Activated CD8-positive, alpha-beta memory T cell treated with anti-CD3 and anti-CD28 coated beads for 36 hours (primary cell): Measurements from ENCODE around the gene RAB34. TPM values are rescaled to one million over a fixed set of nuclear protein-coding genes. Genes with fewer than 3 reads are reported as not detected.

Source experiments
- CTCF ChIA-PET: fragments of 350-600 bp; sonication (Branson Sonifier 250); formaldehyde crosslinking; loops from one replicate; lab custom pipeline; 2021; ENCODE audit warnings: antibody characterized with exemption; lab: Charles Lee
- POLR2A ChIA-PET: fragments of 350-600 bp; sonication (Branson Sonifier 250); formaldehyde crosslinking; loops from one replicate; lab custom pipeline; 2021; ENCODE audit warnings: antibody characterized with exemption; lab: Charles Lee
- total RNA-seq, 2 experiments: library from RNA; stranded (reverse); gene quantifications; one replicate each; pipeline ENCODE4 v1.2.3, GENCODE V29; 2021

RAB34 gene
- total RNA-seq, 2 experiments from 2014 or later, result 8.5 to 11.7 TPM

DNA sequence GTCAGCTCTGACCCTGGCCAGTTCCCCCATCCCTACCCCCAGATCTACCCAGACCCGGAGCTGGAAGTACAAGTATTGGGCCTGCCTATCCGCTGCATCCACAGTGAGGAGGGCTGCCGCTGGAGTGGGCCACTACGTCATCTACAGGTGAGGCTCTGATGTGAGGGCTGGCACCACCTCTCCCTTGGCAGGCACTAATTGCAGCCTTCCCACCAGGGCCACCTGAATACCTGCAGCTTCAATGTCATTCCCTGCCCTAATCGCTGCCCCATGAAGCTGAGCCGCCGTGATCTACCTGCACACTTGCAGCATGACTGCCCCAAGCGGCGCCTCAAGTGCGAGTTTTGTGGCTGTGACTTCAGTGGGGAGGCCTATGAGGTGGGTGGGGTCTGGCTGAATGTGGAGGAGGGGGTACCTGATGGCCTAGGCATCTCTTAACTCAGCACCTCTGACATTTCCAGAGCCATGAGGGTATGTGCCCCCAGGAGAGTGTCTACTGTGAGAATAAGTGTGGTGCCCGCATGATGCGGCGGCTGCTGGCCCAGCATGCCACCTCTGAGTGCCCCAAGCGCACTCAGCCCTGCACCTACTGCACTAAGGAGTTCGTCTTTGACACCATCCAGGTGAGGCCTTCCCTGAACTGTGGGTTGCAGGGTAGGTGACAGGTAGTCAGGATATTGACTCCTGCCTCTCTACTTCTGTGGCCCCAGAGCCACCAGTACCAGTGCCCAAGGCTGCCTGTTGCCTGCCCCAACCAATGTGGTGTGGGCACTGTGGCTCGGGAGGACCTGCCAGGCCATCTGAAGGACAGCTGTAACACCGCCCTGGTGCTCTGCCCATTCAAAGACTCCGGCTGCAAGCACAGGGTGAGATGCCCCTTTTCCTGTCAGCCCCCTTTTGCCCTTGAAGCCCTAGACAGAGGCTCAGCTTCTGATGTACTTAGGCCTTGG, 30.4 kb upstream of the RAB34 start:
- ChIA-PET POLR2A (interaction anchor here (1.1 to 10.4 kb wide), 3 partner anchors 21 to 28 kb away, joined by 4 to 102 read pairs (median 13); partner anchors contain the start of genes NEK8, RPL23A and TLCD1), CTCF (interaction anchor here (1.2 to 14.9 kb wide), 4 partner anchors 9 to 19 kb away, joined by 3 to 286 read pairs (median 10); partner anchors contain the start of genes NEK8 and TLCD1)

DNA sequence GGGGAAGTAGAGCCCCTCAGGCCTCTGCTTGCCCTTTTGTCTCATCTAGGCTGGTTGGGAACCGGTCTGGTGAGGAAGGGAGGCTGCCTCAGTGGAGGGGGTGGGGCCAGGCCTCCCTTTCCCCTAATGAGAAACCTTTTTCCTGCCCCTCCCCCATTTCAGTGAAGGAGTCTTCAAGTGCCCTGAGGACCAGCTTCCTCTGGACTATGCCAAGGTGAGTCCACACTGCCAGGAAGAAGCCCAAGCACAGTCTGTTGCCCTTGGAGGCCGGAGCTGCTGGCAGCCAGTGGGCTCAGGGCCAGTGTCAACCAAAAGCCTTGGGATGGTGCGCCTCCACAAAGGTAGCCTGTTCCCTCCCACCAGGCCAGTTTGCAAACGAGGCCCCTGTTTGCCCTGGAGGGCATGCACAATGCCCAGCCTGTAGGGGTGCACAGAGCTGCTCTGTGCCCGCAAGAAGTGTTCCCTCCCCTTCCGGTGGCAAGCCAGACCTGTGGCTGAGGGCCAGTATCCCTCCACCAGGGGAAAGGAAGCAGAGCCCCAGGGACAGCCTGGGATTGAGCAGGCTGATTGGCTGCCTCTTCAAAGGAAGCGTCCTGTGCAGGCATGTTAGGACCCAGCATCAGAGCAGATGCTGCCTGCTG, 29.5 kb upstream of the RAB34 start:
- CTCF ChIA-PET, result interaction anchor here (1.2 to 14.9 kb wide), 2 partner anchors 14 to 19 kb away, joined by 4 to 286 read pairs; partner anchors contain the start of genes NEK8 and TLCD1

DNA sequence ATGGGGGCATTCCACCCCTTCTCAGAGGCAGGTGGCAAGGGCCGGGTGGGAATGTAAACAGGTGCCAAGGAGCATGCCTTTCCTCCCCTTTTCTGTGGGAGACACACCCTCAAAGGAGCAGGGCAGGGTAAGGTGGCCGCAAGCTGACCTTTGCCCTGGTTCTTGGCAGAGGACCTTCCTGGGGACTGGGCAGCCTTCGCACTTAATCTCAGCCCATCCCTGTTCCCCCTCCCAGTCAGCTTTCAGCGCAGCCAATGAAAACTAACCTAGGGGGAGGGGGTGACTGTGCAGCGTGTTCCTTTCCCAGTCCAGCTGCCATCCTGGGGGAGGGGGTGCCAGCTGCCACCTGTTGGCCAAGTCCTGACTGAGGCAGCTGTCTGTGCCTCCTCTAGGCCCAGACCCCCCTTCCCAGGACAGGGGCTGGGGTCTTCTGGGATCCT, 29.0 kb upstream of the RAB34 start:
- CTCF ChIA-PET, result interaction anchor here (14.9 kb wide), 1 partner anchor 18 kb away, joined by 286 read pairs; the partner anchor contains the start of genes NEK8 and TLCD1

More for the DNA sequence above, 29.5 kb upstream of the RAB34 start:
- POLR2A ChIA-PET, result interaction anchor here (10.4 kb wide), 1 partner anchor 20 kb away, joined by 102 read pairs; the partner anchor contains the start of genes NEK8 and TLCD1

DNA sequence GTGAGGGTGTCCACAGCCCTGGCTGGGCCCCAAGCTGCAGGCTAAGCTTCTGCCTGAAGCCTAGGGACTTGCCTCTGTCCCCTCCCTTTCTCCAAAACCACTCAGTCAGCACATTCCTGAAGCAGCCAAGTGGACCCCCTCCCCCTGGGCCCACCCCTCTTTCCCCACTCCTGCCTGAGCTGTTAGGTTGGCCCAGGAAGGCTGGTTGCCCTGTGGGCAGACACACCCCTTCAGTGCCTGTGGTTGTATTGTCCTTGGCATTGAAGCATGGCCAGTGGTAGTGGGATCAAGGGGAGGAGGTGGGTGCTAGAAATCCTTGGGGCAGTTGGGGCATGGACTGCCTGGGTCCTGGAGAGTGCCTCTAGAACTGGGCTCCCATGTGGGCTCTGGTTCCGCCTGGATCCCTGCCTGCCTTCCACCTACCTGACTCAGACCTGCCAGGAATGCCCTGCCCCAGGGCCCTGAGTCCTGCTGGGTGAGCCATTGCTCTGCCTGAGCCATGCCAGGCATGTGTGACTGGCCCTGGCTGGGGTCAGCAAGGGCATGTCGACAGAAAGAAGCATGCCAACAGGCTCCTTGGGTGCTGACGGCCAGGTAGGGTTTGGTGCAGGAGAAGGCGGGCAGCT, 28.2 kb upstream of the RAB34 start:
- POLR2A ChIA-PET, result interaction anchor here (0.5 to 10.4 kb wide), 4 partner anchors 19 to 314 kb away, joined by 3 to 102 read pairs (median 6); partner anchors contain the start of genes NEK8, PROCA1, RPL23A and TLCD1
- CTCF ChIA-PET, result interaction anchor here (0.8 to 14.9 kb wide), 4 partner anchors 17 to 203 kb away, joined by 3 to 286 read pairs (median 4); partner anchors contain the start of genes FLOT2, NEK8 and TLCD1

More for the DNA sequence above, 29.0 kb upstream of the RAB34 start:
- POLR2A ChIA-PET, result interaction anchor here (0.5 to 10.4 kb wide), 4 partner anchors 20 to 67 kb away, joined by 3 to 102 read pairs (median 5); partner anchors contain the start of genes NEK8, PROCA1, RPL23A and TLCD1

DNA sequence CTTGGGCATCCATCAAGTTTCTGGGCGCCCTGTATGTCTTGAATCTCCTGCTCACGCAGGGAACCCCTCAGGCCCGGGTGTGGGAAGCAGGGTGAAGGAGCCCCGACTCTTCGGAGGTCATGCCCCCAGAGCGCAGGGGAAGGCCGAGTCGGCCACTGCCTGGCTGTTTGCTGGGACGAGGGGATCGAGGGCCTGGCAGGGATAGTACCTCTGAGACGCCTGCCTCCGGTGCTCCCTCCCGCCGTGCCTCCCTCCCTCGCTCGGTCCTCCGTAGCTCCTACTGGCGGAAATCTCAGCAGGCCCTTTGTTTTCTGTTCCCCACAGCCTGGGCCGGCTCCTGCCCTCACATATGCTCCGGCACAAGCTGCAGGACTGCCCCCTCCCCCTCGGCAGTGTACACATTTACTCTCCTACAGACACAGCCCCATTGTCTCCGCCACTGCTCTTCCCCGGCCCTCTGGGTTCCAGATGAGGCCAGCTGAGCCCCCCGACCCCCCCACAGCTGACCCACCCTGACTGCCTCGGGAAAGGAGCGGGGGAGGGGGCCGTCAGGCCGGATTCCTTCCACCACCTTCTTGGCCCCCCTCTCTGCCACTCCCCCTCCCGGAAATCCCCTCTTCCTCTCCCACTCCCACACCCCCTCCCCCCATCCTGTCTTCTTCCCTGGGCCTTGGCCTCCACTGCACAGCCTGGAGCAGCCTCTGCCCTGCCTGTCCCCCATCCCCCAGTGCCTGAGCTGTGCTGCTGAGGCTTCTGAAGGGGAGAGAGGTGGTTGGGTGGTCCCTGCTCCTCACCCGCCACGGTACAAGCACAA, 27.5 kb upstream of the RAB34 start:
- CTCF ChIA-PET, result interaction anchor here (0.8 to 14.9 kb wide), 5 partner anchors 17 to 204 kb away, joined by 3 to 286 read pairs (median 4); partner anchors contain the start of genes FLOT2, NEK8 and TLCD1
- POLR2A ChIA-PET, result interaction anchor here (0.5 to 10.4 kb wide), 2 partner anchors 18 to 108 kb away, joined by 4 to 102 read pairs; partner anchors contain the start of genes NEK8 and TLCD1

DNA sequence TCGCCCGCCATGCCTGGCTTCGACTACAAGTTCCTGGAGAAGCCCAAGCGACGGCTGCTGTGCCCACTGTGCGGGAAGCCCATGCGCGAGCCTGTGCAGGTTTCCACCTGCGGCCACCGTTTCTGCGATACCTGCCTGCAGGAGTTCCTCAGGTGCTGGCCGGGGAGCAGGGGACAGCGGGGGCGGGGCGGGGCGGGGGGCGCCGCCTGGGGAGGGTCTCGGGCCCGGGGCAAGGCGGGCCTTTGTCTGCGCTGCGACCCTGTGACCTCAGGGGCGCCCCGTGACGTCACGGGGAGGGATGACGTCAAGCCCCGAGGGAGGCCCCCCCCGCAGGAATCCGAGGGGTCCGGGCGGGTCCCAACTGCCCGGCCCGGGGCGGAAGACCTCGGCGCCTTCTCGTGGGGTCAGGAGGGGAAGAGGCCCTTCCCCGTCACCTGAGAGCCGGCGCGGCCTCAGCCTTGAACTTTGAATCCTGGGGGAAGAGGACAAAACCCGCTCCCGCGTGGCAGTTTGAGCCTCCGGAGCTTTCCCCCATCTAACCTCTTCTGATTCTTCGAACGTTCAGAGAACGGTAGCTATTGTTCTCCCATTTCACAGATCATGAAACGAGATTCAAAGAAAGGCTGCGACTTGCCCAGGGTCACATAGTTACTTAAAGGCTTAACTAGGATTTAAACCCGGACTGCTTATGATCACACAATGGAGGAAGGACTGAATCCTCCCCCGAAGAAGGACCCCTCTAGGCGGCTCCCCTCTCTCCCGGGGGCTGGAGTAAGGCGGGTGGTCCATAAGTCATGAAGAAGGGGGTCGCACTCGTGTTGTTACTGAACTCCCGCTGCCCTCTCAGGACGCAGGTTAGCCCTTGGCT, 26.7 kb upstream of the RAB34 start:
- POLR2A ChIA-PET, result interaction anchor here (0.5 to 10.4 kb wide), 2 partner anchors 18 to 109 kb away, joined by 4 to 102 read pairs; partner anchors contain the start of genes NEK8 and TLCD1
- CTCF ChIA-PET, result interaction anchor here (1.0 to 14.9 kb wide), 6 partner anchors 16 to 205 kb away, joined by 3 to 286 read pairs (median 4); partner anchors contain the start of genes FLOT2, NEK8 and TLCD1

DNA sequence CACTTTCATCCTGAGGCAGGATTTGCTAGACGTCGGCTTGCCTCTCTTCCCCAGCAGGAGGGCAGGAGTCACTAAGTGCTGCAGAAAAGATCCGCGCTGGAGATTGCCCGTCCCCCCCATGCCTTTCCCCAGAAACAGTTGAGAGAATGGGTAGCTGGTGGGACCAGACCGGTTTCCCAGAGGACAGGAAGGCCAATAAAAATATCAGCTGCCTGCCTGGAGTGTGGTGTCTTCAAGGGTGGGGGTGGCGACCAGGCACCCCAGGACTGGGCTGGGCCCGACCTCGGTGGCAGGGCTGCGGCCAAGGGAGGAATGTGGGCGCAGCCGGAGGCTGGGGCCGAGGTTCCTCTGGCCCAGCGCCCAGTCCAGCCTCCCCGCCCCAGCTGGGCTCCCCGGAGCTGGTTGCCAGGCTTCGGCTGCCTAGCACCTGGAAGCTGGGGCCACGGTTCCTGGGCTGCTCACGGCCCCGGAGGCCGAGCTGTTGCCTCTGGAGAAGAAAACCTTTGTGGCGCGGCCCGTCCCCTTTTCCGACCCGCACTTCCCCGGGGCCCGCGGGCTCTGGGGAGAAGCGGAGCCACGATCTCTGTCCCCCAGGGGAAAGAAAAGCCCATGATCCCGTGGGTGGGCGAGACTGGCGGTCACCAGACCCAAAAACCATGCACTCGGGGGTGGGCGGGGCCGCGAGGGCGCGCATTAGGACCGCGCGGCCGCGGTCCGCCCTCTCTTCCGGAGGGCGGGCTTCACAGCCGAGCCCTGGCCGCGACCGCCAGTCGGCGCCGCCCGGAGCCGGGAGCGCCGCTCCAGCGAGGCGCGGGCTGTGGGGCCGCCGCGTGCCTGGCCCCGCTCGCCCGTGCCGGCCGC, 25.8 kb upstream of the RAB34 start, which contains the start of gene TRAF4:
Gene TRAF4 (plus strand): TSS at position 769 of the 861 bp plus-strand sequence. CDS start 102 bp downstream, outside the sequence.
- POLR2A ChIA-PET, result interaction anchor here (0.7 to 10.4 kb wide), 2 partner anchors 9 to 17 kb away, joined by 3 to 102 read pairs; partner anchors contain the start of genes NEK8 and TLCD1
- CTCF ChIA-PET, result interaction anchor here (1.0 to 14.9 kb wide), 3 partner anchors 15 to 202 kb away, joined by 3 to 286 read pairs (median 21); partner anchors contain the start of genes NEK8 and TLCD1

DNA sequence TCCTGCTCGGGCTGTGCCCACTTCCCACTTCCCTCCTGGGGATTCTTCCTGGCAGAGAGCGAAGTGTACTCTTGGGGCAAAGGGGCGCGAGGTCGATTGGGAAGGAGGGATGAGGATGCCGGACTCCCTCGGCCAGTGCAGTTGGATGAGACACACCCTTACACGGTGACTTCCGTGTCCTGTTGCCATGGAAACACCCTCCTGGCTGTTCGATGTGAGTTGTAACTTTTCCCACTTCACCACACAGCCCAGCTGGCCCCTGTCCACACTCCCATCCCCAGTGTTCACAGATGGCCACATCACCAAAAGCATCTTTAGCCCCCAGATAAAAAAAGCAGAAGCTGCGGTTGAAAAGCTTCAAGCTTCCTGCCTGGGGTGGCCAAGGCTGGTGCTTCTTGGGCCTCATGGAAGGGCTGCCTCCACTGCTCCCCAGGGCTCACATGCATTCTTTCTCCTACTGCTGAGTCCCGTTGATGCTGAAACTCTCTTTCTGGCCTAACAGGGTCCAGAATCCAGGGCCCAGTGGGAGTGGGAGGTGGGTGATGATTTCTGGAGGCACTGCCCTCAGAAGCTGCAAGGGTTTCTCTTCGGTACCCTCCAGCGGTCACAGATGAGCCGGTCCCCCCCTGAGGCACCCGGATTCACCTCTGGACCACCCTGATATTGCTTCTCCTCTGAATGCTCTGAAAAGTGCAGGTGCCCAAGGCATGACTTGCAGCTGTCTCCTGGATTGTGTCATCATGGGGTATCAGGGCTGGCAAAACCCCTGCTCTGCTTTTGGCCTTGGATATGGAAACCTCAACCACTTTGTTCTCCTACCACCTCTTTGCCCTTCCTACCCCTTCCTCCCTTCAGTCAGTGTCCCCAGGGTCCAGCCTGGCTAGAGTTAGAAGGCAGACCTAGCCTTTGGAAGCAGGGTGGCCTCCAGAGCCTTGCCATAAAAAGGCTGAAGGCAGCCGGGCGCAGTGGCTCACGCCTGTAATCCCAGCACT, 24.0 kb upstream of the RAB34 start:
- CTCF ChIA-PET, result interaction anchor here (0.9 to 14.9 kb wide), 3 partner anchors 9 to 22 kb away, joined by 3 to 286 read pairs (median 21); partner anchors contain the start of genes NEK8 and TLCD1
- POLR2A ChIA-PET, result interaction anchor here (1.0 kb wide), 1 partner anchor 15 kb away, joined by 3 read pairs; no protein-coding TSS in a partner anchor

DNA sequence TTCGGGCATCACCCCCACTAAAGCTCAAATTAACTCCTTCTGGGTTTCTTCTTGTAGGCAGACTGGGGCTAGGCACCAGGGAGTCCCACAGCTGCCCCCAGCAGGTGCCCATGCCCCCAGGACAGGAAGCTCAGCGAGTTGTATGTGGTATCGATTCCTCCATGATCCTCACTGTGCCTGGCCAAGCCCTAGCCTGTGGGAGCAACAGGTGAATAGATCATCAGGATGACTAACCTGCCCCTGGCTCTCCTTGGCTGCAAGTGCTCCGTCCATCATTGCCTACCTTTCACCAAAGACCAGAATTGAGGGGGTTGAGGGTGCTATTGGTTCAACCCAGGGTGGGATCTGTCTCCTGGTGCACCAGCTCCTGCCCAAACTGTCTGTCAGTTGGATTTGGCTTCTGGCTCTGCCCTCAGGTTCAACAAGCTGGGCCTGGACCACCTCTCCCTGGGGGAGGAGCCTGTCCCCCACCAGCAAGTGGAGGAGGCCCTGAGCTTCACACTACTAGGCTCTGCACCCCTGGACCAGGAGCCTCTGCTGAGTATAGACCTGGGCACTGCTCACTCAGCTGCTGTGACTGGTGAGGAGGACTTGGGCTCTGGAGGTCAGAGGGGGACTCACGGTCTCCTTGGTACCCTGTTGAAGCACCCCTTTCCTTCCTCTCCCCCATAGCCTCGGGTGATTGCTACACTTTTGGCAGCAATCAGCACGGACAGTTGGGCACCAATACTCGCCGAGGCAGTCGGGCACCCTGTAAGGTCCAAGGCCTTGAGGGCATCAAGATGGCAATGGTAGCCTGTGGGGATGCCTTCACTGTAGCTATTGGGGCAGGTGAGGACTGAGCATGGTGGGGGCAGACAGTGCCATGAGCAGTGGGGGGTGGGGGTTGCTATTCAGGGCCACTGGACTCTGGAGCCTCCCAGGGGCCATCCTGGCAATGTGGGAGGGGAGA, 23.0 kb upstream of the RAB34 start:
- ChIA-PET POLR2A (interaction anchor here (0.6 kb wide), 1 partner anchor 13 kb away, joined by 3 read pairs; no protein-coding TSS in a partner anchor), CTCF (interaction anchor here (1.2 to 14.9 kb wide), 3 partner anchors 11 to 16 kb away, joined by 3 to 286 read pairs (median 3); partner anchors contain the start of genes NEK8 and TLCD1)

DNA sequence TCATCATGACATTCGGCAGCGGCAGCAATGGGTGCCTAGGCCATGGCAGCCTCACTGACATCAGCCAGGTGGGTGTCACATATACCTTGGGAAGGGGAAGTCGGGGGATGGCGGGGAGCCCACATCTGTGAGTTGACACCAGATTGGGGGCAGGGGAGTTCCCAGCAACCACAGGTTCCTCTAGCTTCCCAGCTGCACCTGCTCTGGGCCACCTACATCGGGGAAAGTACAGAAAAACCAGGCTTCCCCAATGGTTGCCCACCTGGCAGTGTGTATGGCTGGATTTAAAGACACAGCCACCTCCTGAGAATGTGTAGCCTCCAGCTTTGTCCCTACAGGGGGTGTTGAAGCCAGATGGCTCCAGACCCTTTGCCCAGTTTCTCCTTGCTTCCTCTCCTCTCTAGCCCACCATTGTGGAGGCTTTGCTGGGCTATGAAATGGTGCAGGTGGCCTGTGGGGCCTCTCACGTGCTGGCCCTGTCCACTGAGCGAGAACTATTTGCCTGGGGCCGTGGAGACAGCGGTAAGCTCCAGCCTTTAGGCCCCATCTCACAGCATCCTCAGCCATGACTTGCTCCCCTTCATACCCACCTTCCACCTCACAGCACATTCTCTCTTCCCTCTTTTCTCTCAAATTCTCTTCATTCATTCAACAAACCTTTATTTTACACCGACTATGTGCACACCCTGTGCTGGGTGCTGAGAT, 21.2 kb upstream of the RAB34 start:
- POLR2A ChIA-PET, result no interaction called here
- CTCF ChIA-PET, result no interaction called here

DNA sequence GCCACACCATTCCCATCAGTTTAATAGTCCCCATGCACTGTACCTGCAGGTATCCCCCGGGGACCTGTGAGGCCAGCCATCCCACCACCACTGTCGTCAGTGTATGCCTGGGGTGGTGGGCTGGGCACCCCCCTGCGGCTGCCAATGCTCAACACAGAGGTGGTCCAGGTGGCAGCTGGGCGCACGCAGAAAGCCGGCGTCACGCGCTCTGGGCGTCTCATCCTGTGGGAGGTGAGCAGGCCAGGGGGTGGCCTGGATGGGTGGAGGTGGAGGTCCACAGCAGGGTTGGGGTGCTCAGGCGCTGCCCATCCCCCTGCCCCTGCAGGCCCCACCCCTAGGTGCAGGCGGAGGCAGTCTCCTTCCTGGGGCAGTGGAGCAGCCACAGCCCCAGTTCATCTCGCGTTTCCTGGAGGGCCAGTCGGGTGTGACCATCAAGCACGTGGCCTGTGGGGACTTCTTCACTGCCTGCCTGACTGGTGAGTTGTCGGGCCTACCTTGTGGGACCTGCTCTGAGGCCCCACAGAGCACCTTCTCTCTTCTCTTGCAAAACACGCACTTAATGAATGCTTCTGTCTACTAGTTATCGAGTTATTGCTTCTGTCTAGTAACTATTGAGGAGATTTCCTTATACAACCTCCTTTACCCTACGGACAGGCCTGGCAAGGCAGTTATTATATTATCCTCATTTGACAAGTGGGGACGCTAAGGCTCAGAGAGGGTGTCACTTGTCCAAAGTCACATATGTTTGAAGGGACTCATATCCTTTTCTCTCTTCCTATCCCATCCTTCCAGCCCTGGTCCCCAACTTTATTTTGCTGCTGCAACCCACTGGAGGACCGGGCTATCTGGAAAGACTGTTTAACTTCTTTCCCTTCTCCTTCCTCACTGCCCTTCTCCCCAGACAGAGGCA, 20.4 kb upstream of the RAB34 start:
- ChIA-PET POLR2A (no interaction called here), CTCF (no interaction called here)
